GM23338 (cell line): ENCODE results near the gene TEX14. TPM values are rescaled to one million over a fixed set of nuclear protein-coding genes. Genes with fewer than 3 reads are reported as not detected.
A peak's percentile ranks its signal among the peaks of the same experiment; 100 is the strongest.

Experiments
- ATAC-seq: fragments of 200-7000 bp; cut with Tn5 transposase; 3 replicates; pipeline ENCODE4 v1.9.1; 2020
- DNase-seq: peaks from one replicate; pipeline ENCODE4 v3.0.0-alpha.2; 2015; ENCODE audit warnings: low spot score
- H2AFZ ChIP-seq: fragments of 200-600 bp; sonication (generic); 2 replicates; pipeline ENCODE4 v1.8.0; 2016; ENCODE audit warnings: antibody characterized with exemption, mild to moderate bottlenecking, moderate library complexity
- H3F3A ChIP-seq: fragments of 200-600 bp; sonication (generic); replicated peaks from 2 replicates; pipeline ENCODE4 v1.8.0; 2017; ENCODE audit warnings: antibody characterized with exemption, mixed run types, low read depth
- H3K27ac ChIP-seq: fragments of 200-600 bp; sonication (generic); 2 replicates; pipeline ENCODE4 v1.6.1; 2016; ENCODE audit warnings: low read depth
- H3K27me3 ChIP-seq: fragments of 200-600 bp; sonication (generic); 2 replicates; pipeline ENCODE4 v1.8.0; 2016; ENCODE audit warnings: mild to moderate bottlenecking, mixed run types, moderate library complexity; ENCODE audit not compliant: insufficient read depth
- H3K36me3 ChIP-seq: fragments of 200-600 bp; sonication (generic); 2 replicates; pipeline ENCODE4 v1.8.0; 2016; ENCODE audit warnings: mild to moderate bottlenecking; ENCODE audit not compliant: insufficient read depth
- H3K4me1 ChIP-seq: fragments of 200-600 bp; sonication (generic); 2 replicates; pipeline ENCODE4 v1.8.0; 2016; ENCODE audit warnings: mild to moderate bottlenecking, moderate library complexity; ENCODE audit not compliant: insufficient read depth
- H3K4me2 ChIP-seq: fragments of 200-600 bp; sonication (generic); 2 replicates; pipeline ENCODE4 v1.7.1; 2017; ENCODE audit warnings: mixed run types
- H3K4me3 ChIP-seq: fragments of 200-600 bp; sonication (generic); 2 replicates; pipeline ENCODE4 v1.6.1; 2016; ENCODE audit warnings: mixed run types
- H3K79me2 ChIP-seq: fragments of 200-600 bp; sonication (generic); replicated peaks from 2 replicates; pipeline ENCODE4 v1.8.0; 2017; ENCODE audit warnings: mild to moderate bottlenecking; ENCODE audit not compliant: insufficient read depth
- H3K9me2 ChIP-seq: fragments of 200-600 bp; sonication (generic); 2 replicates; pipeline ENCODE4 v1.8.0; 2017; ENCODE audit not compliant: insufficient read depth
- H4K20me1 ChIP-seq: fragments of 200-600 bp; sonication (generic); replicated peaks from 2 replicates; pipeline ENCODE4 v1.8.0; 2017; ENCODE audit warnings: mild to moderate bottlenecking; ENCODE audit not compliant: insufficient read depth
- H3K27ac Mint-ChIP-seq: 2 replicates; pipeline ENCODE4 v1.8.0; 2020; ENCODE audit warnings: inconsistent platforms, mild to moderate bottlenecking, moderate library complexity, mixed read lengths
- H3K27me3 Mint-ChIP-seq: 3 replicates; pipeline ENCODE4 v1.8.0; 2022; ENCODE audit warnings: low read depth, mild to moderate bottlenecking, moderate library complexity, mixed read lengths, inconsistent platforms; ENCODE audit not compliant: insufficient read depth, poor library complexity
- H3K36me3 Mint-ChIP-seq: 3 replicates; pipeline ENCODE4 v1.8.0; 2021; ENCODE audit warnings: low read depth, mild to moderate bottlenecking, inconsistent platforms, moderate library complexity, mixed read lengths
- H3K4me1 Mint-ChIP-seq: 3 replicates; pipeline ENCODE4 v1.8.0; 2020; ENCODE audit warnings: mild to moderate bottlenecking, inconsistent platforms, mixed read lengths
- H3K4me3 Mint-ChIP-seq: 3 replicates; pipeline ENCODE4 v1.8.0; 2021; ENCODE audit warnings: moderate library complexity, mild to moderate bottlenecking, inconsistent platforms, mixed read lengths
- H3K9me3 Mint-ChIP-seq: 3 replicates; pipeline ENCODE4 v1.8.0; 2020; ENCODE audit warnings: moderate library complexity, mild to moderate bottlenecking, inconsistent platforms, mixed read lengths
- NANOG ChIP-seq: IDR thresholded peaks from 2 replicates; pipeline ENCODE4 v1.6.1; 2016; ENCODE audit warnings: antibody characterized with exemption, borderline replicate concordance
- ZNF331 ChIP-seq: fragments of 250-450 bp; sonication (Bioruptor Pico); IDR thresholded peaks from 2 replicates; pipeline ENCODE4 v1.5.0; 2020; ENCODE audit warnings: low read depth, mild to moderate bottlenecking, moderate library complexity
- polyA plus RNA-seq: library from polyadenylated mRNA; unstranded; fragments of >200 nt; fragmentation: Nextera tagmentation; extraction: Ambion mirVana; gene quantifications from 2 replicates; pipeline ENCODE4 v1.2.1, GENCODE V29; 2016
- total RNA-seq: library from RNA; depleted of rRNA; stranded (reverse); fragments of >200 nt; shearing (Covaris generic); gene quantifications from 2 replicates; pipeline ENCODE4 v1.2.3, GENCODE V29; 2014
- TF ChIP-seq, protein P1 (sequence below): fragments of 250-450 bp; sonication (Bioruptor Pico); IDR thresholded peaks from 2 replicates; pipeline ENCODE4 v1.5.0; 2020; ENCODE audit warnings: mild to moderate bottlenecking, moderate library complexity
- TF ChIP-seq, protein P2 (sequence below): IDR thresholded peaks from one replicate; pipeline ENCODE4 v1.6.1; 2018; ENCODE audit warnings: antibody characterized with exemption; ENCODE audit not compliant: unreplicated experiment

The TEX14 gene
- total and polyA plus RNA-seq, 2 experiments from 2014 or later = 0.80 to 2.6 TPM

DNA sequence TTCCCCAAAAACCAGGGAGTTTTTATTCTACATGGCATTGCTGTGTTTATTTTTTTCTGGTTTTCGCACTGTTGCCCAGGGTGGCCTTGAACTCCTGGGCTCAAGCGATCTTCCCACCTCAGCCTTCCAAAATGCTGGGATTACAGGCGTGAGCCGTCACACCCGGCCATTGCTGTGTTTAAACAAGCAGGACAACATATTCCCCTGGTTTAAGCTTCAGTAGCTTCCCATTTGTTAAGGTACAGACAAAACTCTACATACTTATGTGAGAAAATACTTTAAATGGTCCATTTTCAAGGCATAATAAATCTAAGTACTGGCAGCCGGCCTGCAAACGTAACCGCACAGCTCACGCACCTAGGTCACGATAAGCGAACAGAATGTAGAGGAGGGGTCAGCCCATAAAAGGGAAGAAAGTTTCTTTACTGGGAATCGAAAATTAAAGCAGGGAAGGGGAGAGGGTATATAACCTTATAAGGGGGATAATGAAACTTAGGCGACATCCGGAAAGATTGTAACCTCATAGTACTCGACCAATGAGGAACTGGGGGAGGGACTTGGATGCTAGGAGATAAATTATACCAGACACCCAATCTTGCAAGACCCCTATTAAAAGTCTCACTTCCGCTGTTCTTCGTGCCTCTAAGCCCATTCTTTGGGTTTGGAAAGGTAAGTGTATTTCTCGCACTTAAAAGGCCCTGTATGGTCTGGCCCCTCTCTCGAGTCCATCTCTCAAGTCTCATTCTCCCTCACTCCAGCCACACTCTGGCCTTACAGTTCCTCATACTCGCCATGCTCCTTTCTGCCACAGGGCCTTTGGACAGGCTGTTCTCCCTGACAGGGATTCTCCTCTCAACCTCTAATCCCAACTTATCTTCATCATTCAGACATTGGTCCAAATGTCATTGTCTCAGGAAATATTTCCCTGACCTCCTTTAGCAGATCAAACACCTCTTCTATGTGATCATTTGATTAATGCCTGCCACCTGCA, 59.2 kb downstream of the TEX14 start:
- Histone ChIP-seq H3K4me1 (no peaks in the 10 kb centered on the region; the same call in 1 of the 2 replicates), H3K27ac (peak overlapping the region; percentile 86), H3K36me3 (no peaks in the 10 kb centered on the region), H4K20me1 (no peaks in the 10 kb centered on the region), H3K9me2 (no peaks in the 10 kb centered on the region), H3K27me3 (no peaks in the 10 kb centered on the region), H3F3A (no peaks in the 10 kb centered on the region; the same call in 1 of the 2 replicates), H3K4me2 (peak overlapping the region; percentile 57), H3K4me3 (peak overlapping the region; percentile 43), H3K79me2 (no peaks in the 10 kb centered on the region), H2AFZ (peak overlapping the region; percentile 0; the same call in 1 of the 2 replicates)
- Mint-ChIP-seq H3K4me3 (no peak overlapping the region; the same call in 2 of the 3 replicates), H3K27me3 (no peaks in the 10 kb centered on the region), H3K4me1 (no peaks in the 10 kb centered on the region; the same call in 2 of the 3 replicates), H3K36me3 (no peaks in the 10 kb centered on the region), H3K27ac (no peak overlapping the region; the same call in 1 of the 2 replicates), H3K9me3 (no peaks in the 10 kb centered on the region)
- DNase-seq (peak; percentile 46), ATAC-seq (peak; percentile 4; the same call in 1 of the 3 replicates)
- TF ChIP-seq ZNF331 (CRISPR knock-in tag) = no peak
- TF ChIP-seq, protein P1, sequence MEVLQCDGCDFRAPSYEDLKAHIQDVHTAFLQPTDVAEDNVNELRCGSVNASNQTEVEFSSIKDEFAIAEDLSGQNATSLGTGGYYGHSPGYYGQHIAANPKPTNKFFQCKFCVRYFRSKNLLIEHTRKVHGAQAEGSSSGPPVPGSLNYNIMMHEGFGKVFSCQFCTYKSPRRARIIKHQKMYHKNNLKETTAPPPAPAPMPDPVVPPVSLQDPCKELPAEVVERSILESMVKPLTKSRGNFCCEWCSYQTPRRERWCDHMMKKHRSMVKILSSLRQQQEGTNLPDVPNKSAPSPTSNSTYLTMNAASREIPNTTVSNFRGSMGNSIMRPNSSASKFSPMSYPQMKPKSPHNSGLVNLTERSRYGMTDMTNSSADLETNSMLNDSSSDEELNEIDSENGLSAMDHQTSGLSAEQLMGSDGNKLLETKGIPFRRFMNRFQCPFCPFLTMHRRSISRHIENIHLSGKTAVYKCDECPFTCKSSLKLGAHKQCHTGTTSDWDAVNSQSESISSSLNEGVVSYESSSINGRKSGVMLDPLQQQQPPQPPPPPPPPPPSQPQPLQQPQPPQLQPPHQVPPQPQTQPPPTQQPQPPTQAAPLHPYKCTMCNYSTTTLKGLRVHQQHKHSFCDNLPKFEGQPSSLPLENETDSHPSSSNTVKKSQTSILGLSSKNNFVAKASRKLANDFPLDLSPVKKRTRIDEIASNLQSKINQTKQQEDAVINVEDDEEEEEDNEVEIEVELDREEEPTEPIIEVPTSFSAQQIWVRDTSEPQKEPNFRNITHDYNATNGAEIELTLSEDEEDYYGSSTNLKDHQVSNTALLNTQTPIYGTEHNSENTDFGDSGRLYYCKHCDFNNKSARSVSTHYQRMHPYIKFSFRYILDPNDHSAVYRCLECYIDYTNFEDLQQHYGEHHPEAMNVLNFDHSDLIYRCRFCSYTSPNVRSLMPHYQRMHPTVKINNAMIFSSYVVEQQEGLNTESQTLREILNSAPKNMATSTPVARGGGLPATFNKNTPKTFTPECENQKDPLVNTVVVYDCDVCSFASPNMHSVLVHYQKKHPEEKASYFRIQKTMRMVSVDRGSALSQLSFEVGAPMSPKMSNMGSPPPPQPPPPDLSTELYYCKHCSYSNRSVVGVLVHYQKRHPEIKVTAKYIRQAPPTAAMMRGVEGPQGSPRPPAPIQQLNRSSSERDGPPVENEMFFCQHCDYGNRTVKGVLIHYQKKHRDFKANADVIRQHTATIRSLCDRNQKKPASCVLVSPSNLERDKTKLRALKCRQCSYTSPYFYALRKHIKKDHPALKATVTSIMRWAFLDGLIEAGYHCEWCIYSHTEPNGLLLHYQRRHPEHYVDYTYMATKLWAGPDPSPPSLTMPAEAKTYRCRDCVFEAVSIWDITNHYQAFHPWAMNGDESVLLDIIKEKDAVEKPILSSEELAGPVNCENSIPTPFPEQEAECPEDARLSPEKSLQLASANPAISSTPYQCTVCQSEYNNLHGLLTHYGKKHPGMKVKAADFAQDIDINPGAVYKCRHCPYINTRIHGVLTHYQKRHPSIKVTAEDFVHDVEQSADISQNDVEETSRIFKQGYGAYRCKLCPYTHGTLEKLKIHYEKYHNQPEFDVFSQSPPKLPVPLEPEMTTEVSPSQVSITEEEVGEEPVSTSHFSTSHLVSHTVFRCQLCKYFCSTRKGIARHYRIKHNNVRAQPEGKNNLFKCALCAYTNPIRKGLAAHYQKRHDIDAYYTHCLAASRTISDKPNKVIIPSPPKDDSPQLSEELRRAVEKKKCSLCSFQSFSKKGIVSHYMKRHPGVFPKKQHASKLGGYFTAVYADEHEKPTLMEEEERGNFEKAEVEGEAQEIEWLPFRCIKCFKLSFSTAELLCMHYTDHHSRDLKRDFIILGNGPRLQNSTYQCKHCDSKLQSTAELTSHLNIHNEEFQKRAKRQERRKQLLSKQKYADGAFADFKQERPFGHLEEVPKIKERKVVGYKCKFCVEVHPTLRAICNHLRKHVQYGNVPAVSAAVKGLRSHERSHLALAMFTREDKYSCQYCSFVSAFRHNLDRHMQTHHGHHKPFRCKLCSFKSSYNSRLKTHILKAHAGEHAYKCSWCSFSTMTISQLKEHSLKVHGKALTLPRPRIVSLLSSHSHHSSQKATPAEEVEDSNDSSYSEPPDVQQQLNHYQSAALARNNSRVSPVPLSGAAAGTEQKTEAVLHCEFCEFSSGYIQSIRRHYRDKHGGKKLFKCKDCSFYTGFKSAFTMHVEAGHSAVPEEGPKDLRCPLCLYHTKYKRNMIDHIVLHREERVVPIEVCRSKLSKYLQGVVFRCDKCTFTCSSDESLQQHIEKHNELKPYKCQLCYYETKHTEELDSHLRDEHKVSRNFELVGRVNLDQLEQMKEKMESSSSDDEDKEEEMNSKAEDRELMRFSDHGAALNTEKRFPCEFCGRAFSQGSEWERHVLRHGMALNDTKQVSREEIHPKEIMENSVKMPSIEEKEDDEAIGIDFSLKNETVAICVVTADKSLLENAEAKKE (CRISPR knock-in tag) = no peak
- TF ChIP-seq, protein P2, sequence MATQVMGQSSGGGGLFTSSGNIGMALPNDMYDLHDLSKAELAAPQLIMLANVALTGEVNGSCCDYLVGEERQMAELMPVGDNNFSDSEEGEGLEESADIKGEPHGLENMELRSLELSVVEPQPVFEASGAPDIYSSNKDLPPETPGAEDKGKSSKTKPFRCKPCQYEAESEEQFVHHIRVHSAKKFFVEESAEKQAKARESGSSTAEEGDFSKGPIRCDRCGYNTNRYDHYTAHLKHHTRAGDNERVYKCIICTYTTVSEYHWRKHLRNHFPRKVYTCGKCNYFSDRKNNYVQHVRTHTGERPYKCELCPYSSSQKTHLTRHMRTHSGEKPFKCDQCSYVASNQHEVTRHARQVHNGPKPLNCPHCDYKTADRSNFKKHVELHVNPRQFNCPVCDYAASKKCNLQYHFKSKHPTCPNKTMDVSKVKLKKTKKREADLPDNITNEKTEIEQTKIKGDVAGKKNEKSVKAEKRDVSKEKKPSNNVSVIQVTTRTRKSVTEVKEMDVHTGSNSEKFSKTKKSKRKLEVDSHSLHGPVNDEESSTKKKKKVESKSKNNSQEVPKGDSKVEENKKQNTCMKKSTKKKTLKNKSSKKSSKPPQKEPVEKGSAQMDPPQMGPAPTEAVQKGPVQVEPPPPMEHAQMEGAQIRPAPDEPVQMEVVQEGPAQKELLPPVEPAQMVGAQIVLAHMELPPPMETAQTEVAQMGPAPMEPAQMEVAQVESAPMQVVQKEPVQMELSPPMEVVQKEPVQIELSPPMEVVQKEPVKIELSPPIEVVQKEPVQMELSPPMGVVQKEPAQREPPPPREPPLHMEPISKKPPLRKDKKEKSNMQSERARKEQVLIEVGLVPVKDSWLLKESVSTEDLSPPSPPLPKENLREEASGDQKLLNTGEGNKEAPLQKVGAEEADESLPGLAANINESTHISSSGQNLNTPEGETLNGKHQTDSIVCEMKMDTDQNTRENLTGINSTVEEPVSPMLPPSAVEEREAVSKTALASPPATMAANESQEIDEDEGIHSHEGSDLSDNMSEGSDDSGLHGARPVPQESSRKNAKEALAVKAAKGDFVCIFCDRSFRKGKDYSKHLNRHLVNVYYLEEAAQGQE = no peak
- TF ChIP-seq NANOG = no peak
